ENCODE data around the gene MASP2.
"Not testable (repeated sequence)": the region's sequence is repeated elsewhere in the genome, so short reads cannot be mapped to it uniquely, and the experiment has no call there.

MASP2 gene

DNA sequence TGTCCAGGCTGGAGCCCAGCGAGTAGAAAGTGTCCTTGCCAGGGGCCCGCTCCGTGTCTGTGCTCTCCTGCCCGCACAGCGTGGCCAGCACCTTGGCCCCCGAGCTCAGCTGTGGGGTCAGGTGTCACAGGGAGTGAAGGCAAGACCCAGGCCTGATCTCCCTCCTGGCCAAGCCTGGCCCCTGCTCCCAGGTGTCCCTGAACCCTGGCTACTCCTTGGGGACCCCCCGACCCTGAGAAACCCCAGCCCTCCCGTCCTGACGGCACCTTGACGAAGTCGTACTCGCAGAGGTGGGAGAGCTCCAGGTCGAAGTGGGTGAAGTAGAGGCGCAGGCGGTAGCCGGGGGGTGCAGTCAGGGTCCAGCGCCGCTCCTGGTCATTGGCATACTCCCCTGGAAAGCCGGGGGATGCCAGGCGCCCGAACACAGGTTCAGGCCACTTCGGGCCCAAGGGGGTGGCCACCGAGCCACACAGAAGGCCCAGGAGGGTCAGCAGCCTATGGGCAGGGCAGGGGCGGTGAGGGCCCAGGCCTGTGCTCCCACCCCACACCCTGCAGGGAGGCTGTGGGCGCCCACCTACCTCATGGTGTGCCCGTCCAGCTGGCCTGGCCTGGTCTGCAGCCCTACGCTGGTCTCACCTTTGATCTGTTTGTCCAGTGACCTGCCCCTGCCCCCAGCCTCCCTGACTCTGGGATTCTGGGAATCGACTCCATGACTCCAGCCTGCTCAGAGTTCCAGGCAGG is at the start of gene MASP2:
MASP2 (minus strand) TSS at position 615 of the 741 bp plus-strand sequence; CDS start at position 583, 32 bp downstream.
- no peak for DNase-seq (ENCODE audit: low read depth in 3 of 3)

DNA sequence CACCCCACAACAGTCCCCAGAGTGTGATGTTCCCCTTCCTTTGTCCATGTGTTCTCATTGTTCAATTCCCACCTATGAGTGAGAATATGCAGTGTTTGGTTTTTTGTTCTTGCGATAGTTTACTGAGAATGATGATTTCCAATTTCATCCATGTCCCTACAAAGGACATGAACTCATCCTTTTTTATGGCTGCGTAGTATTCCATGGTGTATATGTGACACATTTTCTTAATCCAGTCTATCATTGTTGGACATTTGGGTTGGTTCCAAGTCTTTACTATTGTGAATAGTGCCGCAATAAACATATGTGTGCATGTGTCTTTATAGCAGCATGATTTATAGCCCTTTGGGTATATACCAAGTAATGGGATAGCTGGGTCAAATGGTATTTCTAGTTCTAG is 36.7 kb upstream of the MASP2 start:
- DNase-seq (ENCODE audit: low read depth in 3 of 3): not testable (repeated sequence)

DNA sequence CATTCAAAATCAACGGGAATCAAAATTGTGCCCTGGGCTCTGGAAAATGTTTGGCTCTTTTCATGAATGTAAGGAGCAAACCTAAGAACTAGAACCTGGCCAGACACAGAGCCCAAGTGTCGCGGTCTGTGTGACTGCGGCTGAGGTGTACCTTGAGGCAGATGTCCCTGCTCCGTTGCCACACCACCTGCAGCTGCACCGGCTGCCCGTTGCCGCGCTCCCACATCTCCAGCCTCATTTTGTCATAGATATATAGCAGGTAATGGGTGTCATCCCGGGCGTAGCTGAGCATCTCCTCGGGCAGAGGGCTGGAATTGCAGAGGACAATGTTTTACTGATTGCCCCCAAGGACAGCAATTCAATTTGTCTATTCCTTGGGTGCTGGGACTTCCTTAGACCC is 33.9 kb upstream of the MASP2 start:
- DNase-seq (ENCODE audit: low read depth in 3 of 3): no peak

DNA sequence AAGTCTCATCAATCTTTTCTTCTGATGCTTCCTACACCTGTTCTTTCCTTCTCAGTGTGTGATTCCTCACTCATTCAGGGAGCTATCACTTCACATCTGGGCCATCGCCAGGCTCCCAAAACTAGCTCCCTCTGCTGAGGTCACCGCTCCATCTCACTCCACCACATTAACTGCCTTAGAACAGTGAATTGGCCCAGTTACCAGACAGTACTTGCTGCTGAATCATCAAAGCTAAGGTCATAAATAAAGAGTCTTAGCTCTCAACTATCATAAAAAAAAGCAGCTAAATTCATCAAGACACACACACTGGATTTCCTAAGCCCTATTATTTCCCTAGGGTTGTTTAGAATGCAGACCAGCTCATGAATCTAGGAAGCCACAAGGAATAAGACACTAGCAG is 31.6 kb upstream of the MASP2 start:
- no peak for DNase-seq (ENCODE audit: low read depth in 3 of 3)

GRCh38 chr1:11073398-11073797 is 26.4 kb upstream of the MASP2 start:
- not testable (repeated sequence) for DNase-seq (ENCODE audit: low read depth in 3 of 3)

DNA sequence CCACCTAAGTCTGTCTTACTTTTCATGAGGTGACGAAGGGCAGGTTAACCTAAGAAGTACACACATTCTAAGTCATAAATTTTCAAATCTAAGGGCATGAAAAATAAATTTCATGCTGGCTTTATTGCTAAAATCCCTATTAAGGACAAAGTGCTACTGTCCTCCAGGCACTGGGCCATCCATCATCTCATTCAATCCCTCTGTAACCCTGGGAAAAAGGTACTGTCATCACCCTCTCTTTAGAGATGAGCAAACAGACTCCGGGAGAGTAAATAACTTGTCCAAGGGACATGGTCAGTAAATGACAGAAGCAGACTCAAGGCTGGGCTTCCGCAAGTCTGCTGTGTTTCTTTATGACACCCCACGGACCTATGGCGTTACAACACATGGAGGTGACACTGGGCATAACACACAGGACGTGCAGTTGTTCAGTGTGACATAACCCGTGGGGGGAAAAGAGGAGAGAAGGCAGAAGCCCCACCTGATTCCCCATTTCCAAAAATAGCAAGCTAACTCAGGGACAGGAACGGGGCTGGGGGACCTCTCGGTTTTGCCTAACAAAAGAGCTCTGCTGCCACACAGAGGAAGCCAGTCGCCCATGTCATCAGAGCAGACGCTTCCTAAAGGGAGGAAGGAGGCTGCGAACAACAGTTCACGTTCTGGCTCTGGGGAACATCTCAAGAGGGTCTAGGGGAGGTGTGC is 25.3 kb upstream of the MASP2 start:
- no peak for DNase-seq (ENCODE audit: low read depth in 3 of 3)

DNA sequence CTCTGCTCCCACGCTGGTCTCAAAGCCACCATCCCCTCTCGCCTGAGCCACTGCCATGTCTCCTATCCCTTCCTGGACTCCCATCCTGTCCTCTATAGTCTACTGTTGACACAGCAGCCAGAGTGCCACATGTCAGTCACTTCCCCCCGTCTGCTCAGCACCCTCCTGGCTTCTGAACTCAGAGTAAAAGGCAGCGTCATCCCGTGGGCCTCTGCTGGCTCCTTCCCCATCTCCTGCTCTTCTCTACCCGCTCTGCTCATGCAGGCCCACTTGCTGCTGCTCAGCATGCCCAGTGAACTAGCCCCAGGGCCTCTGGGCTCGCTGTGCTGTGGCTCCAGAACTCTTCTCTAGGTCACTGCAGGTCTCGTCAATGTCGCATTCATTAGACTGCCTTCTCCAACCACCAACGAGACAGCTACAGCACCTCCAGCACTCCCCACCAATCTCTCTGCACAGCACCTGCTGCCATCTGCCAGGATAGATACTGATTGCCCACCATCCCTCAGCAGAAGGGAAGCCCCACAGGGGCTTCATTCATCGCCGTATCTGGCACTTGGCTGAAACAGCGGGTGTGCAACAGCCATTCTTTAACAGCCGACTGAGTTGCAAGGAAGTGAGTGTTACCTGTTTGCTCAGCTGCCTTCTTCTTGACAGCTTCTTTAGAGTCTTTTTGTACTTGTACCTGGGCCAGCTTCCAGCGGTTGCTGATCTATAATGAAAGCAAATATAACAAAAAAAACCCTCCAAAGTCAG is 24.6 kb upstream of the MASP2 start:
- no peak for DNase-seq (ENCODE audit: low read depth in 3 of 3)

DNA sequence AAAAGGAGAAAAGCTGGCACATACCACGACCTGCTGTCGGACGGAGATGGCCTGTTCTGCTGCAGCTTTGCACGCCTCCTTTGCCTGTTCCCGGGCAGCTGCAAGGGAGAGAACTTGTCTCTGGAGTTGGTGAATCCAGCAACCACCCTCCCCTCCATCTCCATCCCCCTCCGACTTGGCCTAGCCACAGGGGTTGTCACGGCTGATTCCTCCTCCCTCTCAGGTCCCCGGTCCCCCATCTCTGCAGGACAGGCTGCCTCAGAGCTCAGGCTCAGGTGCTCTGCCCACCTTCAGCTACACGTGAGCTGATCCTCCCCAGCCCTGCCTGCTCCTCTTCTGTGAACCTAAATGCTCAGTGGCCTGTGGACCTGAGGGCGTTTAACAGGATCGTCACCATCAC is 23.8 kb upstream of the MASP2 start:
- no peak for DNase-seq (ENCODE audit: low read depth in 3 of 3)

DNA sequence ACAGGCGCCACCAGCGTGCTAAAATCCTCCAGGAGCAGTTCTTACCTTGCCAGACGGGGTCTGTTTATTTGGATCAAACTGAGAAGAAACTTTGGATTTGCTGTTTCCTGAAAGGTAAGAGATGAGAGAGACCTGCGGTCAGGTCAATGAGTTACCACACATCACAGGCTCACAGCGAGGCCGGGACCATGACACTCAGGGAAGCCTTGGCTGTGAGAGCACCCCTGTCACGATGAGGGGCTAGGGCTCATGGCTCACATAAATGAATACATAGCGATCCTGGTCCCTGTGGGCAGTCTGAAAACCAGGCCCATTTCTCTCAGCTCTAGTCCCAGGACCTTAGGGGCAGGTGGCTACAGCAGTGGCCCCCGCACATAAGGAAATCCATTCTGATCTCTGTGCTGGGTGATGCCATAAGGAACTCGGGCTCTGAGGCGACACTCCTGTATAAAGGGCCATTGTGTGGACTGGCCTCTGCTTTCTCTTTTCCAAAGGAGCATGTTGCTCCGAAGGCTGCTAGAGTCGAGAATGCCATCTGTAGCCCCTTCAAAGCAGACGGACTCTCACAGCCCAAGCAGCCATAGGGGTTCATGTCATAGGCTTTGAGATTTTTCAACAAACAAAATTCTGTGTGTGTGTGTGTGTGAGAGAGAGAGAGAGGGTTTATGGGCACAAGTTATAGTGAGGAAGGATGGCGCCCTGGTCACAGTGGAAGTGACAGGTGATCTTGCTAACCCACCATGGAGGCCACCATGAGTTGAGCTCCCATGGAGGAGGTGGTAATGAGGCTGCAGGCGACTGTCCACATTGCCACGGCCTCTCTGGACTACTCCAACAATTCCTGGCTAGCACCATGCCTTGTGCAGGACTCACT is 21.8 kb upstream of the MASP2 start:
- no peak for DNase-seq (ENCODE audit: low read depth in 3 of 3)

GRCh38 chr1:11067716-11068599 is 20.9 kb upstream of the MASP2 start:
- no peak for DNase-seq (ENCODE audit: low read depth in 3 of 3)

DNA sequence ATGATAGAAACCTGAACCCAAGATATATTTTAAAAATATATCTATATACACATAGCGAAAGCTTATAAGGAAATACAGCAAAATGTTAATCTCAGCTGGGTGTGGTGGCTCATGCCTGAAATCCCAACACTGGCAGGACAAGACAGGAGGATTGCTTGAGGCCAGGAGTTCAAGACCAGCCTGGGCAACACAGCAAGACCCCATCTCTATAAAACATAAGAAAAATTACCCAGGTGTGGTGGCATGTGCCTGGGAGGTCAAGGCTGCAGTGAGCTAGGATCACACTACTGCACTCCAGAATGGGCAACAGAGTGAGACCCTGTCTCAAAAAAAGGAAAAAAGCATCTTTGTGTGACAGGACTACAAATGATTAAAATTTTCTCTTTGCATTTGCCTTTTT is 18.8 kb upstream of the MASP2 start:
- no peak for DNase-seq (ENCODE audit: low read depth in 3 of 3)

GRCh38 chr1:11064942-11065341 is 17.9 kb upstream of the MASP2 start:
- no peak for DNase-seq (ENCODE audit: low read depth in 3 of 3)

- DNase-seq (ENCODE audit: low read depth in 3 of 3): not testable (repeated sequence)
Observed at GRCh38 chr1:11063937-11064537, 17.0 kb upstream of the MASP2 start.

GRCh38 chr1:11062965-11063401 is 15.9 kb upstream of the MASP2 start:
- DNase-seq (ENCODE audit: low read depth in 3 of 3): no peak

- DNase-seq (ENCODE audit: low read depth in 3 of 3): no peak
Observed at GRCh38 chr1:11061652-11062365, 14.8 kb upstream of the MASP2 start.

- DNase-seq (ENCODE audit: low read depth in 3 of 3): peak; percentile 79 to 90 (median 82)
Observed at GRCh38 chr1:11059968-11060830, 13.2 kb upstream of the MASP2 start, which contains the start of gene SRM. SRM (minus strand) TSS chr1:11060018; CDS start chr1:11059943, 75 bp downstream.

GRCh38 chr1:11059155-11059967 is 12.3 kb upstream of the MASP2 start:
- peak in 1 of 3 experiments; percentile 32 for DNase-seq (ENCODE audit: low read depth in 3 of 3)

Measured in stimulated activated CD4-positive, alpha-beta T cell treated with anti-CD3 and anti-CD28 coated beads, TNF-alpha, amount 100 ng/mL, for 24 hours (primary cell).